Mesenchymal stem cell (in vitro differentiated cells and primary cell): ENCODE data around the gene SLC8A1.

ENCODE experiments used
- DNase-seq: peaks from one replicate; pipeline ENCODE4 v3.0.0-alpha.2; 2013
- H2AFZ ChIP-seq: one replicate; pipeline ENCODE4 v1.6.1; 2013; ENCODE audit warnings: low read depth, mild to moderate bottlenecking, control low read depth, inconsistent platforms, low read length, moderate library complexity
- H2AK5ac ChIP-seq: 2 replicates; pipeline ENCODE4 v1.6.1; 2013; ENCODE audit warnings: low read length, moderate library complexity, mild to moderate bottlenecking, inconsistent platforms; ENCODE audit not compliant: severe bottlenecking
- H2BK120ac ChIP-seq: one replicate; pipeline ENCODE4 v1.6.1; 2013; ENCODE audit warnings: low read depth, mild to moderate bottlenecking, inconsistent platforms, low read length, moderate library complexity
- H2BK12ac ChIP-seq, 2 experiments: one replicate each; pipeline ENCODE4 v1.6.1; 2013; ENCODE audit warnings: inconsistent platforms in 2 of 2, low read length in 2 of 2, mild to moderate bottlenecking in 2 of 2, moderate library complexity in 2 of 2, control low read depth in 1 of 2
- H2BK15ac ChIP-seq: one replicate; pipeline ENCODE4 v1.6.1; 2013; ENCODE audit warnings: mild to moderate bottlenecking, low read depth, inconsistent platforms; ENCODE audit not compliant: poor library complexity, severe bottlenecking
- H2BK5ac ChIP-seq: 2 replicates; pipeline ENCODE4 v1.6.1; 2013; ENCODE audit warnings: low read depth, mild to moderate bottlenecking, low read length, control low read depth, inconsistent platforms; ENCODE audit not compliant: poor library complexity, severe bottlenecking
- H3K14ac ChIP-seq, 2 experiments: one replicate each; pipeline ENCODE4 v1.6.1; 2013; ENCODE audit warnings: inconsistent platforms in 2 of 2, low read length in 2 of 2, control low read depth in 1 of 2, mild to moderate bottlenecking in 1 of 2, moderate library complexity in 1 of 2
- H3K18ac ChIP-seq, 2 experiments: one replicate each; pipeline ENCODE4 v1.6.1; 2013; ENCODE audit warnings: inconsistent platforms in 2 of 2, low read length in 2 of 2, control low read depth in 1 of 2, low read depth in 1 of 2, mild to moderate bottlenecking in 1 of 2
- H3K23ac ChIP-seq, 2 experiments: one replicate each; pipeline ENCODE4 v1.6.1; 2013; ENCODE audit warnings: inconsistent platforms in 2 of 2, low read length in 2 of 2, mild to moderate bottlenecking in 2 of 2, moderate library complexity in 2 of 2, control low read depth in 1 of 2
- H3K27ac ChIP-seq: 2 replicates; pipeline ENCODE4 v1.5.1; 2013; ENCODE audit warnings: mild to moderate bottlenecking, moderate library complexity, low read length, control low read depth, inconsistent platforms; ENCODE audit not compliant: poor library complexity, severe bottlenecking
- H3K27me3 ChIP-seq, 2 experiments: 2 replicates each; pipeline versions ENCODE4 v1.6.1 to v1.7.0; 2013; ENCODE audit warnings: low read length in 2 of 2, mild to moderate bottlenecking in 2 of 2, moderate library complexity in 2 of 2, control low read depth in 1 of 2, inconsistent platforms in 1 of 2; ENCODE audit not compliant: control insufficient read depth in 1 of 2, insufficient read depth in 1 of 2
- H3K36me3 ChIP-seq, 2 experiments: 2 replicates each; pipeline versions ENCODE4 v1.6.1 to v1.7.0; 2013; ENCODE audit warnings: low read length in 2 of 2, control low read depth in 1 of 2, inconsistent platforms in 1 of 2, low read depth in 1 of 2, mild to moderate bottlenecking in 1 of 2; ENCODE audit not compliant: insufficient read depth in 2 of 2, control insufficient read depth in 1 of 2
- H3K4ac ChIP-seq, 2 experiments: one replicate each; pipeline ENCODE4 v1.6.1; 2013; ENCODE audit warnings: inconsistent platforms in 2 of 2, low read length in 2 of 2, mild to moderate bottlenecking in 2 of 2, moderate library complexity in 2 of 2, control low read depth in 1 of 2, low read depth in 1 of 2
- H3K4me1 ChIP-seq: 2 replicates; pipeline ENCODE4 v1.6.1; 2013; ENCODE audit warnings: low read depth, low read length, control low read depth; ENCODE audit not compliant: control insufficient read depth, insufficient read depth
- H3K4me2 ChIP-seq: 2 replicates; pipeline ENCODE4 v1.6.1; 2013; ENCODE audit warnings: low read length, mild to moderate bottlenecking, inconsistent platforms; ENCODE audit not compliant: poor library complexity, severe bottlenecking
- H3K4me3 ChIP-seq, 2 experiments: 2 replicates each; pipeline versions ENCODE4 v1.5.1 to v1.7.0; 2013; ENCODE audit warnings: low read length in 2 of 2, mild to moderate bottlenecking in 2 of 2, control low read depth in 1 of 2, low read depth in 1 of 2; ENCODE audit not compliant: insufficient read depth in 1 of 2
- H3K79me1 ChIP-seq: replicated peaks from 2 replicates; pipeline ENCODE4 v1.6.1; 2013; ENCODE audit warnings: mild to moderate bottlenecking, control low read depth, low read length, inconsistent platforms; ENCODE audit not compliant: poor library complexity, severe bottlenecking
- H3K9ac ChIP-seq: 2 replicates; pipeline ENCODE4 v1.7.0; 2013; ENCODE audit warnings: mild to moderate bottlenecking, low read length, moderate library complexity
- H3K9me3 ChIP-seq: 2 replicates; pipeline ENCODE4 v1.7.0; 2013; ENCODE audit warnings: mild to moderate bottlenecking, low read length; ENCODE audit not compliant: control insufficient read depth
- H4K8ac ChIP-seq: one replicate; pipeline ENCODE4 v1.6.1; 2013; ENCODE audit warnings: inconsistent platforms, mild to moderate bottlenecking, low read length, moderate library complexity
- H4K91ac ChIP-seq: one replicate; pipeline ENCODE4 v1.6.1; 2013; ENCODE audit warnings: mild to moderate bottlenecking, low read length, inconsistent platforms
- WGBS: methylation state at CpG from one replicate; pipeline ENCODE4 v1.1.7; 2013; ENCODE audit warnings: mixed read lengths; 5-methylcytosine and 5-hydroxymethylcytosine counted together

The SLC8A1 gene

GRCh38 chr2:40103163-40103562, 348.7 kb downstream of the SLC8A1 start:
- Histone ChIP-seq H3K36me3 (no peaks in the 10 kb centered on the region), H2BK5ac (no peak overlapping the region), H4K8ac (no peak overlapping the region), H3K9me3 (no peaks in the 10 kb centered on the region), H3K27ac (peak overlapping the region; percentile 95), H3K27me3 (no peaks in the 10 kb centered on the region), H2BK15ac (no peak overlapping the region), H3K4ac (no peak overlapping the region), H3K18ac (no peak overlapping the region), H3K9ac (peak overlapping the region; percentile 60), H2BK12ac (no peak overlapping the region), H3K4me2 (no peak overlapping the region), H2AK5ac (no peak overlapping the region), H3K4me3 (peak overlapping the region in 1 of 2 experiments; percentile 12), H3K23ac (no peak overlapping the region), H3K79me1 (no peaks in the 10 kb centered on the region), H2AFZ (no peak overlapping the region), H3K14ac (no peak overlapping the region), H3K4me1 (peaks cover 2% of the 10 kb centered on the region), H2BK120ac (no peak overlapping the region), H4K91ac (no peak overlapping the region)
- DNase-seq, result peak; percentile 81
- 2% methylated on average over 3 of the region's 3 CpGs for WGBS

GRCh38 chr2:40102447-40102846, 349.4 kb downstream of the SLC8A1 start:
- no peak overlapping the region for H2BK120ac ChIP-seq
- DNase-seq, result no peak
- no peaks in the 10 kb centered on the region for H3K9me3 ChIP-seq
- no peak overlapping the region for H4K8ac ChIP-seq
- no peaks in the 10 kb centered on the region for H3K27me3 ChIP-seq
- no peak overlapping the region for H2BK5ac ChIP-seq
- H3K4me1 ChIP-seq, result peaks cover 2% of the 10 kb centered on the region
- no peak overlapping the region for H3K4me2 ChIP-seq
- H3K79me1 ChIP-seq, result no peaks in the 10 kb centered on the region
- H3K9ac ChIP-seq, result no peak overlapping the region
- no peak overlapping the region for H2AFZ ChIP-seq
- no peaks in the 10 kb centered on the region for H3K36me3 ChIP-seq
- H2AK5ac ChIP-seq, result peak overlapping the region; percentile 61
- H3K4ac ChIP-seq, result peak overlapping the region in 1 of 2 experiments; percentile 64
- H3K14ac ChIP-seq, result peak overlapping the region in 1 of 2 experiments; percentile 20
- no peak overlapping the region for H3K23ac ChIP-seq
- no peak overlapping the region for H3K18ac ChIP-seq
- no peak overlapping the region for H3K4me3 ChIP-seq
- H4K91ac ChIP-seq, result no peak overlapping the region
- peak overlapping the region; percentile 16 for H3K27ac ChIP-seq
- H2BK15ac ChIP-seq, result no peak overlapping the region
- 100% methylated on average over 4 of the region's 6 CpGs for WGBS
- H2BK12ac ChIP-seq, result peak overlapping the region in 1 of 2 experiments; percentile 91

GRCh38 chr2:40101131-40101575, 350.7 kb downstream of the SLC8A1 start:
- no peak overlapping the region for H4K8ac ChIP-seq
- H3K14ac ChIP-seq, result no peak overlapping the region
- no peak overlapping the region for H3K23ac ChIP-seq
- H3K79me1 ChIP-seq, result no peaks in the 10 kb centered on the region
- no peak overlapping the region for H2AK5ac ChIP-seq
- no peak overlapping the region for H2BK12ac ChIP-seq
- H3K27me3 ChIP-seq, result no peaks in the 10 kb centered on the region
- H3K18ac ChIP-seq, result no peak overlapping the region
- H4K91ac ChIP-seq, result no peak overlapping the region
- 0% methylated on average over 1 of the region's 1 CpG for WGBS
- no peak overlapping the region for H2BK120ac ChIP-seq
- peak overlapping the region; percentile 53 for H3K9ac ChIP-seq
- H3K4me1 ChIP-seq, result peaks cover 2% of the 10 kb centered on the region
- no peak overlapping the region for H3K4me2 ChIP-seq
- H3K36me3 ChIP-seq, result no peaks in the 10 kb centered on the region
- H3K4me3 ChIP-seq, result no peak overlapping the region
- no peak overlapping the region for H2BK5ac ChIP-seq
- H3K9me3 ChIP-seq, result no peaks in the 10 kb centered on the region
- peak; percentile 88 for DNase-seq
- no peak overlapping the region for H2AFZ ChIP-seq
- peak overlapping the region; percentile 63 for H3K27ac ChIP-seq
- H3K4ac ChIP-seq, result no peak overlapping the region
- no peak overlapping the region for H2BK15ac ChIP-seq

- Histone ChIP-seq H2BK12ac (no peak overlapping the region), H3K14ac (no peak overlapping the region), H2AFZ (no peak overlapping the region), H2BK5ac (no peak overlapping the region), H3K27me3 (no peaks in the 10 kb centered on the region), H3K4me1 (peaks cover 2% of the 10 kb centered on the region), H2BK120ac (no peak overlapping the region), H3K4me2 (no peak overlapping the region), H3K18ac (no peak overlapping the region), H2BK15ac (no peak overlapping the region), H3K9ac (peak overlapping the region; percentile 53), H4K8ac (no peak overlapping the region), H4K91ac (no peak overlapping the region), H3K27ac (peak overlapping the region; percentile 63), H3K9me3 (no peaks in the 10 kb centered on the region), H3K4ac (peak overlapping the region in 1 of 2 experiments; percentile 67), H3K4me3 (no peak overlapping the region), H3K23ac (no peak overlapping the region), H2AK5ac (no peak overlapping the region), H3K36me3 (no peaks in the 10 kb centered on the region), H3K79me1 (no peaks in the 10 kb centered on the region)
- 94% methylated on average over 3 of the region's 3 CpGs for WGBS
- no peak for DNase-seq
Measured at GRCh38 chr2:40100676-40101075, 351.2 kb downstream of the SLC8A1 start.
